ENCODE results near the gene TSPAN12. TPM values are rescaled to one million over a fixed set of nuclear protein-coding genes. Genes with fewer than 3 reads are reported as not detected.
"Not testable (repeated sequence)": the region's sequence is repeated elsewhere in the genome, so short reads cannot be mapped to it uniquely, and the experiment has no call there.

Gene TSPAN12, protein sequence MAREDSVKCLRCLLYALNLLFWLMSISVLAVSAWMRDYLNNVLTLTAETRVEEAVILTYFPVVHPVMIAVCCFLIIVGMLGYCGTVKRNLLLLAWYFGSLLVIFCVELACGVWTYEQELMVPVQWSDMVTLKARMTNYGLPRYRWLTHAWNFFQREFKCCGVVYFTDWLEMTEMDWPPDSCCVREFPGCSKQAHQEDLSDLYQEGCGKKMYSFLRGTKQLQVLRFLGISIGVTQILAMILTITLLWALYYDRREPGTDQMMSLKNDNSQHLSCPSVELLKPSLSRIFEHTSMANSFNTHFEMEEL
- total RNA-seq (2014; rRNA removed; shearing (Covaris generic)): 5.9 and 7.4 TPM in 2 replicates
- 4.6 and 5.2 TPM in 2 replicates for polyA plus RNA-seq (2015; cell fraction: cytosol; rRNA removed)
- 1.8 and 2.0 TPM in 2 replicates for polyA plus RNA-seq (2015; cell fraction: nucleus; rRNA removed)

DNA sequence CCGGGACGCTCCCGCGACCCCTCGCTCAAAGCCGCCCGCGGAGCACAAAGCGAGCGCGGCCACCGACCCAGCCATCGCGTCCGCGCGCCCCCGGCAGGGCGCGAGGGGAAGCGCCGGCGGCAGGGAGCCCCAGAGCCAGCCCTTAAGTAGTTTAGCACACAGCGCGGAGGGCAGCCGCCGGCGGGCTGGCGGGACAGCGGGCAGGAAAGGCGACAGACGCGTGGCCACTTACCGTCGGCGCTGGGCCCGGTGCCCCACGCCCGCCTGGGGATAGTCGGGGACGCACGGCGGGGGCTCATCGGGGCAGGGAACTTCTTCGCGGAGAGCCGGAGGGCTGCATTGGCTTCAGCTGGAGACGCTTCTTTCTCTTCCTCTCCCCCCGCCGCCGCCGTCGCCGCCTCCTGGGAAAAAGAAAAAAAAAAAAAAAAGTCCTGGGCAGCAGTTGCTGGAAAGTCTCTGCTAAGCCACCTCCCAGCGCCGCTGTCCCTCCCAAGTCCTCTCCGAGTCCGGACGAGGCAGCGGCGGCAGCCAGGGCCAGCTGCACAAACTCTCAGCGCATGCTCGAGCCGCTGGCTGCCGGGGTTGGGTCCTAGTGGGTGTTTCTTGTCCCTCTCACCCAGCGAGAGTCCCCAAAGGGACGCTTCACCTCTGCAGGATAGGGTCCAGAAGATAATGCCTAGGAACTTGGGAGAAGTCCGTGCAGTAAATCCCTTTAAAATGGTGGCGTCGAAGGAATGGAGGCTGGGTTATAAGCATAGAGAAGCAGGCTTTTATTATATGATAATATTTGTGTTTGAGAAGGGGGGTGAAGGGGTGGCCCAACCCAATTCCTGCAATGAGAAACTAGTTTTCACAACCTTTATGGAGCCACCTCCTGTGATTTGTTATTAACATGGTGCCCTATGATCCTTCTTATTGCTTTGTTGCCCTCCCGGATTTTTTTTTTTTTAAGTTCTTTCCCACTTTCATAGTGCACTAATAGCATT is at the start of gene TSPAN12:
Gene TSPAN12, minus strand, starts transcription at position 557 of the 986 bp plus-strand sequence. CDS start 1,381 bp downstream, outside the sequence.
- DNase-seq (ENCODE audit: low read depth): peak; percentile 89

DNA sequence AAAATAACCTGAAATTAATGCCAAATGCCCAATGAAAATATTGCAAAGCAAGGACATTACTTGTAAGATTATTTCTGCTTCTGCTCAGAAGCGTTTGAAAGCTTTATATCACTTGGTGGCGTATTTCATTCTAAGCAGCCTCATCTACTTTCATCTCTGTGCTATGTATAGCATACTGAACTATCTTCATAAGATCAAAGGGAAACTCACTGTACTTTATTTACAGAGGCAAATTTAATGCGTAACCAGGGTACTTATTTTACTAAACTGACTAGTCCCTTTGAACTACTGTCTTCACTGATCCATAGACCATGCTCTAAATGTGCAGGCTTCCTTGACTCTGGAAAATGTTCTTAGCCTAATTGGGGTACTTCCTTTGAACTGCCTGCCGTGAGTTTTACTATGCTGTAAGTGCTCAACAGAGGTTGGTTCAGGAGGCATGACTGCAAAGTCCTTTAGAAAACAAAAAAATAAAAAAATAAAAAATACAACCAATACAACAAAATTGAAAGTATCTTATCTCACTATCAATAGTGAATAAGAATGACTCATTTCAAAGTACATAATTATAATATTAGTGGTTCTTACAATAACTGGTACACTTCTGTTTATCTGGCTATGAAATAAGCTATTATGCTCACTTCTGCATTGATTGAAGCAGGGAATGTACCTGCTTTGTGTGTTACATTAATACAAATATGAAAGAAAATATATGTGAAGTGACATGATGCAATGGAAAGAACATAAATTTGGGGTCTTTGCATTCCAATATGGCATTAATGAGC is 41.0 kb upstream of the TSPAN12 start:
- DNase-seq (ENCODE audit: low read depth): no peak

DNA sequence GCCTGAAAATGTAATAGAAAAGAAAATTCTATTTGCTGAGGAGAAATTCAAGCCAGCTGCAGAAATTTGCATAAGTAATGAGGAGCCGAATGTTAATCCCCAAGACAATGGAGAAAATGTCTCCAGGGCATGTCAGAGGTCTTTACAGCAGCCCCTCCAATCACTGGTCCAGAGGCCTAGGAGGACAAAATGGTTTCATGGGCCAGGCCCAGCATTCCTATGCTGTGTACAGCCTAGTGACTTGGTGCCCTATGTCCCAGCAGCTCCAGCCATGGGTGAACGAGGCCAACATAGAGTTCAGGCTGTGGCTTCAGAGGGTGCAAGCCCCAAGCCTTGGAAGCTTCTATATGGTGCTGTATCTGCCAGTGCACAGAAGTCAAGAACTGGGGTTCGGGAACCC is 37.3 kb upstream of the TSPAN12 start:
- DNase-seq (ENCODE audit: low read depth): not testable (repeated sequence)

DNA sequence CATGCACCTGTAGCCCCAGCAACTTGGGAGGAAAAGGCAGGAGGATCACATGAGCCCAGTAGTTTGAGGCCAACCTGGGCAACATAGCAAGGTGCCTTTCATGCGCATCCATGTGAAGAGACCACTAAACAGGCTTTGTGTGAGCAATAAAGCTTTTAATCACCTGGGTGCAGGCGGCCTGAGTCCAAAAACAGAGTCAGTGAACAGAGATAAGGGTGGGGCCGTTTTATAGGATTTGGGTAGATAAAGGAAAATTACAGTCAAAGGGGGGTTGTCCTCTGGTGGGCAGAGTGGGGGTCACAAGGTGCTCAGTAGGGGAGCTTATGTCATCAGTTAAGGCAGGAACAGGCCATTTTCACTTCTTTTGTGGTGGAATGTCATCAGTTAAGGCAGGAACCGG is 27.7 kb upstream of the TSPAN12 start:
- not testable (repeated sequence) for DNase-seq (ENCODE audit: low read depth)

DNA sequence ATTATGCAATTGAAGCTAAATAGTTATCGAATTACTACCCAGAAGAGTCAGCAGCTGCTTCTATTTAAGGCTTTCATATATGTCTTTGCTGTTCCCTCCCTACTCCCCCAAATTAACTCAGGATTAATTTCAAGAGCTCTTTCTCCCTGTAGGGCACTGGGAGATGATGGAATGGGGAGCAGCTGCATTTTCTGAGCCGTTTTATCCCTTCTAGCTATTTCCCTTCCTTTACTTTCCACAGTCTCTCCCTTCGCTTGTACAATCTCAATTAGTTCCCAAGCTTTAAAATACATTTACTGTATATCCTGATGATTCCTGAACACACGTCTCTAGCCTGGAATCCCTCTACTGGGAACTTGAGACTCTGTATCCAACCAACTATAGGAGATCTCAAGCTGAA is 19.8 kb upstream of the TSPAN12 start:
- DNase-seq (ENCODE audit: low read depth): no peak

DNA sequence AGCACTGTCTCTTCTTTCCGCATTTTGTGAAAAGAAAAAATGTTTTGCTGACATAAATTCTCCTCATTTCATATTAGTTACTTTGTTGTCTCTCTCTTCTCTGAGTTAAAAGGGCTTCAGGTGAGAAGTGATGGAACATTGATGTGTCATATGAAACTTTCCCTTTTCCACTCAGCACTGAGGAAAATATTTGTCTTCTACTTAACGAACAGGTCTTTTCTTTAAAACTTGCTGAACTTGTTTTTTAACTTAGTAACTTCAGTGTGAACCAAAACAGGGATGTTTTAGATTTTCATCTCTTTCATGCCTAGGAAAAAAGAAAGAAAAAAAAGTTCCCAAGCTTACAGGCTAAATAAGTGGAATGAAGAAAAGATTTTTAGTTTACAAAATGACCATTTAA is 19.0 kb upstream of the TSPAN12 start:
- DNase-seq (ENCODE audit: low read depth): no peak

DNA sequence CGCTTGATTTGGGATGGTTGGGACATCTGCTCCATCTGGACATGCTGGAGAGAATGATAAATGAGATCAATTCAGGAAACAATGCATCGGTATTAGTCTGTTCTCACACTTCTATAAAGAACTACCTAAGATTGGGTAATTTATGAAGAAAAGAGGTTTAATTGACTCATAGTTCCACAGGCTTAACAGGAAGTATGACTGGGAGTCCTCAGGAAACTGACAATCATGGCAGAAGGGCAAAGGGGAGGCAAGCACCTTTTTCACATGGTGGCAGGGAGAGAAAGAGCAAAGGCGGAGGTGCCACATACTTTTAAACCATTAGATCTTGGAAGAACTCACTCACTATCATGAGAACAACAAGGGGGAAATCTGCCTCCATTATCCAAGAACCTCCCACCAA is 16.8 kb upstream of the TSPAN12 start:
- DNase-seq (ENCODE audit: low read depth): peak; percentile 49

DNA sequence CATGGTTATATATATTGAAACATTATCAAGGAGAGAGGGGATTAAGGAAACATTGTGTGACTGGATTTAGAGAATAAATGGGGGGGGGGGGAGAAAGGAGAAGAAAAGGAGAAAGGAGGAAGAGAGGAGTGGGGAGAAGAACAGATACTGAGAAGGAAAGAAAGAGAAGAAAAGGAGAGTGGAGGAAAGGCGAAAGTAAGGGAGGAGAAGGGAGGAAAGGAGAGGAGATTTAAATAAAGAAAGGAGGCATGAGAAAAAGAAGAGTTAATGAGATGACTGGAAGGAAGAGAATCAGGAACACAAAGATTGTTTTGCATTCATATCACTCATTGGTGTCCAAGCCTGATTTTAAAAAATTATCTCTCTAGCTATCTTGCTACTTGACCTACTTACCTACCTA is 16.1 kb upstream of the TSPAN12 start:
- DNase-seq (ENCODE audit: low read depth): no peak

DNA sequence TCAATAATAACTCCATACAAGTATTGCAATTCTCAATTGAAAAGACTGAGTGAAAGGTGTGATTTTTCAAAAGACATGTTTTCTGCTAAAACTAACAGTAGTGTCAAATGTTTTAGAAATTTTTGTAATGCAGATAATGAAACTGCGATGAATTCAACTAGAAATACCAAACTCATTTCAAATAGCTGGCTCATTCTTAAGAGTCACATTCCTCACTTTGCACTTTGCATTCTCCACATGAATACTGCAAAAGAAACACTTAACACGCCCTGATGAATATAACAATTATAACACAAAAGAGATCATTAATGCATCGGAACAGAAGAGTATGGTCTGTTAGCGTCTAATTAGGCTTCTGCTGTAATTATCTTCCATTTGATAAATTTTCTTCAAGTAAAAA is 15.5 kb upstream of the TSPAN12 start:
- no peak for DNase-seq (ENCODE audit: low read depth)

DNA sequence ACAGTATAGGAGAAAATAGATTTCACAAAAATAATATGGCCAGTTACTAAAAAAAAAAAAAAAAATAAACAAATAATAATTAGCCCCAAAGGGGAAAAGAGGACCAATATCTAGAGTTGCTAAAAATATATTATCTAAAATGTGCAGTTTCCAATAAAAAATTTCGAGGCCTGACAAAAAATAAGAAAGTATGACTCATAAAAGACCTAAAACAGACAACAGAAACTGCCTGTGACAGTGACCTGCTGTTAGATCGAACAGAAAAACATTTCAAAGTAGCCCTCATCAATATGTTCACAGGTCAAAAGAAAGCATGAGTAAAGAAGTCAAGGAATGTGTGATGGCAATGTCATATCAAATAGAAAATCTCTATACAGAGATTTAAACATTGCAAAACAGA is 11.8 kb upstream of the TSPAN12 start:
- no peak for DNase-seq (ENCODE audit: low read depth)

DNA sequence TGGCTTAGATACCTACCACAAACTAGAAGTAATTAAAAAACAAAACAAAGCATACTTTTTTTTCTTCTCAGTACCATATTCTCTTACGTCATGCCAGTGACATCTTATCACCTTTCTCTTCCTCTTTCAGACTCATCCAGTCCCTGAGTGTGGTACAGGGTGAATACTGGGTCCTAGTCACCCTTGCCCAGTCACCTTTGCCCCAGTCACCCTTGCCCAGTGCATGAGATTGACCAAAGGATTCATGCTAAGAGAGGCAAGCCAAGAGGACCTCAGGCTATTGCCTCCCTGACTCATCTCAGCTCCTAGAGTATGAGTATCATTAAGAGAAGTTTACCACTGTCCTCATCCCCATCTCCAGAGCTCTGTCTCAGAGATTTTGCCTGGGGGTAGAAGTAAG is 10.0 kb upstream of the TSPAN12 start:
- DNase-seq (ENCODE audit: low read depth): no peak

DNA sequence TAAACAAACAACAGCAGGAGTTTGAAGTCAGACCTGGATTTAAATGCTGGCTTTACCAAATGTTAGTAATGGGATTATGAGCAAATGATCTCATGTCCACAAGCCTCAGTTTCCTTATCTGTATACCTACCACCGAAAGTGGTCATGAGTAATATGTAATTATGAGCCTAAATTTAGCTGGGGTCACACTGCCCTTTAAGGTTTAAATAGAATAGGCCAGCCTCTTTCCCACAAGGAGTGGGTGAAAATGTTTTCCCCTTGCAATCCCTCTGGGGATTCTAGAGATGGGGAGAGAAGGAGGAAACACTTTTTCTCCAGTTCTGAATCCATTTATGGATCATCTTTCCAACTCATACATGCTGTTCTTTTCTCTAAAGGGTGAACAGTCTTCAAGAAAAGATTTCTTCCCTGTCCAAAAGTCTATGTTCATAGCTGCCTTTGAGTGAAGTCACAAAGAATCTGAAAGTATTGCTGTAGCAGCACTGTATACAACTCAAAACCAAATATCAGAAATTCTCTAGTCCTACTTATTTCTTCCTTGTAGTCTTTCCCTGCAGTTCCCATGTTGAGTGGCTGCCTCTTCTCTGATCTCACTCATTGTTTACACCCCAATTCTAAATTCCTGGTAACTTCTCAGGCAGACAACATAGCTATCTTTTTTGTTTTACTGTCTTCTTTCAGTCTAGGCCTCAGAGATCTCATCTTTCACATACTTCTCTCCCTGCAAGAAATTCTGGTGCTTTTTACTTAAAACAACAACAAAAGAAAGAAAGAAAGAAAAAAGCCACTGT is 7.4 kb upstream of the TSPAN12 start:
- no peak for DNase-seq (ENCODE audit: low read depth)

DNA sequence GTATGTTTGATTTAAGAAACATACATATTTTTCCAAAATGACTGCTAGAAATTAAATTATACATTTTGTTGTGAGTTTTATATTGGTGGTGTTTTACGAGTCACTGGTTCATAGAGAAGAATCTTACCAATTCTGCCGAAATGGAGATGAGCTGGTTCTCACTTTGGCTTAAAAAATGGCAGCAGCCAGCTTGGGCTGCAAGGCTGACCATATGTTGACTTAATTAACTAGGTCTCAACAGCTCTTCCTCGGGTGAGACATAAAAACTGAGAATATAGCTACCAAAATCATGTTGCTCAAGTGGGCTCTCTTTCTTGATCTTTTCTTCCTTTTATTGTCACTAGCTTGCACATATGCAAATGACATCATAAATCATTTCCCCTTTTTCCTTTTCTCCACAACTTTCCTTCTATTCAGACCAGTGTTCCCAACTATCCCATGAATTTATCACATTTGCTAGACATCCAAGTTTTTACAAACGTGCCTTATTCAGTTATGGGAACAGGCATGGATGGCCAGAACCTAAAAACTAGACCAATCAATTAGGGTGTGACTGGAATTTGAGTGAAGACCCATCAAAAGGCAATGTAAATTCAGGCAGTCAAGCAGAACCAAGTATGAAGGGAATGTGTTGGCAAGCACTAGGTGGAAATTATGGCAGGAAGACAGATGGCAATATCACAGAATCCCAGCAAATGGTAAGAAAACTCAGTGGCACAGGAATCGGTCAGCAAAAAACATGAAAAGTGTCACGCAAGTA is 6.4 kb upstream of the TSPAN12 start:
- no peak for DNase-seq (ENCODE audit: low read depth)

DNA sequence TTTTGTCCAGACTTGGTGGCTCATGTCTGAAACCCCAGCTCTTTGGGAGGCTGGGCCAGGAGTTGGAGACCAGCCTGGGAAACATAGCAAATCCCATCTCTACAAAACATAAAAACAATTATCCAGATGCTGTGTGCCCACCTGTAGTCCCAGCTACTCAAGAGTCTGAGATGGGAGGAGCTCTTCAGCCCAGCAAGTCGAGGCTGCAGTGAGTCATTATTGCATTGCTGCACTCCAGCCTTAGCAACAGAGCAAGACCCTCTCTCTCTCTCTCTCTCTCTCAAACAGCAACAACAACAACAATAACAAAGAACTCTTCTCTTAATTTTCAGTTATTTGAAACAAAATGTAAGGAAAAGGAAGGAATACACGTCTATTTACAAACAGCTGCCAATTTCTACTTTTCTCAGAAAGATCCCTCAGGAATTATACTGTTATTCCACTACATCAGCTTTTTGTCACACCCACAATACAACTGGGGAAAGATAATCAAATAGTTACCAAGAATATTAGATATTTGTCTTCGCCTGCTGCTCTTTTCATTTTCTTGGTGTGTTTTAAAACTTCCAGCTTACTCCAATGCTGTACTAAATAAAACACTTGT is 5.1 kb upstream of the TSPAN12 start:
- DNase-seq (ENCODE audit: low read depth): peak; percentile 31

DNA sequence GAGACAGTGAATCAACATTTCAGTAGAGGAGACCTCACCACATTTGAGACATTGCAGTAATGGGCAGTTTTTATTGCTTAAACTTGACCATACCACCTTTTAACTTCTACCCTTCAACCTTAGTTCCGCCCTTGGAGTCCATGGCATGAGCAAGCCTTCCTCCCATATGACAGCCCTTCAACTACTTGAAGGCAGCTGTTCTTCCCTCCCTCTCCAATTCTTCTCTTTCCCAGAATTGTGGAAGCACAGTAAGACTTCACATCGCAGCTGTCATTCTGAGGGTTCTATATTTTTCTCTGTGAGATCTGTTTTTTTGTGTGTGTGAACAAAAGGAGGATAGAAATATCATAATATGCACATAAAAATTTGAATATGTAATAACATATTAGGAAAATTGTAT is 2.2 kb upstream of the TSPAN12 start:
- no peak for DNase-seq (ENCODE audit: low read depth)

DNA sequence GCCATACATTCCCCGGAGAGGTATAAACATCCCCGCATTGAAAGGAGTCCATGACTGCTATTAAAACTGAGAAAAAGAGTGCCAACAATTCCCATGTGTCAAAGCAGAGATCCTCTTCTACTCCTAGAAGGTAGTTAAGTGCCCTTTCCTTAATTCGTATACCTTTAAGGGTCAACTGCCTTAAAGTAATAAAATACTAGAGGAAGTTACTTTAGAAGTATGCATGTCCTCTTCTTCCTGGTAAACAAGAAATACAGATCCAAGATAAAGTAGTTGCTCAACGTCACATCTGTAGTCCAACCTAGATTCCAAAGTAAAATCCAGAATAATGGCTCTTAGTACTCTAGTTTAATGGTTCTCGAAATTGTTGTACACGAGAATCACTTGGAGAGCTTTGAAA is 1.5 kb upstream of the TSPAN12 start:
- DNase-seq (ENCODE audit: low read depth): no peak

DNA sequence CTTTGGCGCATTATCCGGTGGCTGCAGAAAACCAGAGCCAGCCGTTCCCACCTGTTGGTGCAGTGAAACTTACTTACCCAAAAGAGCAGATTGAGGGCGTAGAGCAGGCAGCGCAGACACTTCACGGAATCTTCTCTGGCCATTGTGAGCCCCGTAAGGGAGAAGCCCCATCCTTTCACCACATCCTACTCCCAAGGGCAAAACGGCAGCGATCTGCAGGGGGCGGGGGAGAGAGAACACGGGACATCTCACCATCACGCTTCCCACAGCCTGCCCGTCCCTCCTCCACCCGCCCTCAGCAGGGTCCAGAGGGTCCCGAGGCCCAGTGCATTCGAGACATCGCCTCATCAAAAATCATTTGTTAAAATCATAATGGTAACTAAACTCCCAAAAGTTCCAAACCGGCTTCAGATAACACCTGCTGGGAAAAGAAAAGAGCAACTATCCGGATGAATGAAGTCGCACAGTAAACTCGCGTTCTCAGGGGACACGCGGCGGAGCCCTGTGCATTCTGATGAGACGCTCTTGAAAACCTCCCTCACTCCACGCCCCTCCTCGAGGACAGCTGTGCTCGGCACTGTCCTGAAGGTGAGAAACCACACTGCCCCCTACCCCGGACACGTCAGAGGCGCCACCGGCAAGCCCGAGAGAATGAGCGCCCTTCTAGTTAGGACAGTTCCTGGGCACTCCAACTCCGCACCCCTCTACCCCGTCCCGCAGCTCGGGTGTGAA is 1.2 kb downstream of the TSPAN12 start:
- DNase-seq (ENCODE audit: low read depth): peak; percentile 27

DNA sequence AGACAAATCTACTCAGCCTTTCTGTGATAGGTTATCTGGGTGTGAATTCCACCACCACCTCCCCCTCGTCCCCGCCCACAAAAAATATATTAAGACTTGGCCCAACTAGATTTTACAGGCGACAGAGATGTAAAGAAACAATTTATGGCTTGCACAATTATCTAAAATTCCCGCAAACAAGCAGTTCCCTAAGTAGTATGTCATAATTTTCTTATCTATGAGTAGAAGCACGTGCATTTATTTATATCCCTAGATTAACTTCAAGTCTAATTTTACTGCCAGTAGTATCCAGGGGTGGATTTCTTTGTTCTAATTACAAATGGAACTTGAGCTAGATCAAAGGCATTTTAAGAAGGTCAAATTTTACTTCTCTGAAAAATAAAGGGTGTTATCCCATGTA is 1.7 kb downstream of the TSPAN12 start:
- DNase-seq (ENCODE audit: low read depth): no peak

DNA sequence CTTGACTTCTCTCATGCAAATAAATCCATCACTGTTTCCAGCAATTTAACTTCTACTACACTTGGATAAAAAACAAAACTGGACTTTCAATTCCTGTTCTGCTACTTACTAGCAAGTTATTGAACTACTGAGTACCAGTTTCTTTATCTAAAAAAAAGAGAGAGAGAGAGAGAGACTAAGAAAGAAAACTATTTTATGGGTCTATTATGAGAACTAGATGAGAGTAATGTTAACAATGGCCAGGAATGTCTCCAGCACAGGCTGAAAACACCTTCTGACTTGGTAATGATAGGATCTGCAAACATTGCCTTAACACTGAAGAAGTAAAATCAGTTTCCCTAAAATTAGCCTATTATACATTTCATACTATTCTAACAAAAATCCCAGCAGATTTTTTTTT is 5.2 kb downstream of the TSPAN12 start:
- no peak for DNase-seq (ENCODE audit: low read depth)
